SK-N-SH (cell line): ENCODE measurements around the gene C14orf132. TPM values are rescaled to one million over a fixed set of nuclear protein-coding genes. Genes with fewer than 3 reads are reported as not detected.

Experiments used
- CTCF ChIA-PET: fragments of 300-600, 350-600 bp; formaldehyde crosslinking; extraction: SDS; loops from one replicate; lab custom pipeline; 2021; lab: Yijun Ruan, JAX
- POLR2A ChIA-PET: fragments of 350-600 bp; sonication (Branson Sonifier 250); formaldehyde crosslinking; extraction: SDS; loops from one replicate; lab custom pipeline; 2020; ENCODE audit warnings: antibody characterized with exemption, inconsistent platforms; lab: Yijun Ruan, JAX
- DNase-seq: peaks from one replicate; pipeline ENCODE4 v3.0.0; 2012
- H2AFZ ChIP-seq: fragments of 200-600 bp; sonication (generic); 2 replicates; pipeline ENCODE4 v1.8.1; 2016; ENCODE audit warnings: antibody characterized with exemption, mild to moderate bottlenecking, low read depth
- H3F3A ChIP-seq: fragments of 200-600 bp; sonication (generic); replicated peaks from 2 replicates; pipeline ENCODE3; 2016; ENCODE audit warnings: antibody characterized with exemption, mild to moderate bottlenecking; ENCODE audit not compliant: insufficient read depth
- H3K27ac ChIP-seq, 2 experiments: fragments of 200-500 bp in 1 of 2; fragments of 200-600 bp in 1 of 2; sonication (Bioruptor generic) in 1 of 2; sonication (generic), shearing (Covaris generic) in 1 of 2; 2 replicates each; pipeline versions ENCODE4 v1.5.1 to v1.6.1; 2014 to 2016; ENCODE audit warnings: low read depth in 2 of 2, inconsistent platforms in 1 of 2, low read length in 1 of 2, mild to moderate bottlenecking in 1 of 2, mixed read lengths in 1 of 2
- H3K27me3 ChIP-seq: fragments of 200-600 bp; sonication (generic), shearing (Covaris generic); 2 replicates; pipeline ENCODE4 v1.6.1; 2016; ENCODE audit warnings: mixed run types; ENCODE audit not compliant: insufficient read depth
- H3K36me3 ChIP-seq, 2 experiments: fragments of 200-500 bp in 1 of 2; fragments of 200-600 bp in 1 of 2; sonication (Bioruptor generic) in 1 of 2; sonication (generic) in 1 of 2; replicated peaks in 1 of 2; 2 replicates each; pipeline versions ENCODE3 to v1.5.1; 2014 to 2016; ENCODE audit warnings: low read length in 1 of 2, mild to moderate bottlenecking in 1 of 2; ENCODE audit not compliant: insufficient read depth in 2 of 2, control insufficient read depth in 1 of 2
- H3K4me1 ChIP-seq, 2 experiments: fragments of 200-500 bp in 1 of 2; fragments of 200-600 bp in 1 of 2; sonication (Bioruptor generic) in 1 of 2; sonication (generic), shearing (Covaris generic) in 1 of 2; 2 replicates each; pipeline versions ENCODE4 v1.5.1 to v1.6.1; 2014 to 2016; ENCODE audit warnings: low read depth in 1 of 2, low read length in 1 of 2, mixed run types in 1 of 2; ENCODE audit not compliant: insufficient read depth in 2 of 2, control insufficient read depth in 1 of 2
- H3K4me2 ChIP-seq: fragments of 200-600 bp; sonication (generic), shearing (Covaris generic); 2 replicates; pipeline ENCODE4 v1.6.1; 2017; ENCODE audit warnings: mixed run types
- H3K4me3 ChIP-seq, 2 experiments: fragments of 200-500 bp in 1 of 2; fragments of 200-600 bp in 1 of 2; sonication (Bioruptor generic) in 1 of 2; sonication (generic), shearing (Covaris generic) in 1 of 2; 2 replicates each; pipeline versions ENCODE4 v1.5.1 to v1.8.1; 2014 to 2016; ENCODE audit warnings: low read depth in 2 of 2, inconsistent platforms in 1 of 2, low read length in 1 of 2, mild to moderate bottlenecking in 1 of 2, mixed read lengths in 1 of 2, moderate library complexity in 1 of 2
- H3K79me2 ChIP-seq: fragments of 200-600 bp; sonication (generic); 2 replicates; pipeline ENCODE4 v1.8.1; 2017; ENCODE audit warnings: mild to moderate bottlenecking; ENCODE audit not compliant: insufficient read depth
- H3K9ac ChIP-seq: fragments of 200-600 bp; sonication (generic); 2 replicates; pipeline ENCODE4 v1.6.1; 2017; ENCODE audit warnings: mixed run types
- H3K9me2 ChIP-seq: fragments of 200-600 bp; sonication (generic); 2 replicates; pipeline ENCODE4 v1.6.1; 2017; ENCODE audit warnings: mixed run types
- H3K9me3 ChIP-seq: fragments of 200-600 bp; sonication (generic); 2 replicates; pipeline ENCODE4 v1.6.1; 2017; ENCODE audit warnings: mixed run types, mild to moderate bottlenecking, moderate library complexity
- H4K20me1 ChIP-seq: fragments of 200-600 bp; sonication (generic); 2 replicates; pipeline ENCODE4 v1.6.1; 2017; ENCODE audit warnings: mild to moderate bottlenecking, mixed run types; ENCODE audit not compliant: insufficient read depth
- CHD2 ChIP-seq: fragments of 150-350 bp; IDR thresholded peaks from 2 replicates; pipeline ENCODE4 v1.6.1; 2018; ENCODE audit warnings: low read length; ENCODE audit not compliant: partially characterized antibody
- ELF1 ChIP-seq: IDR thresholded peaks from 2 replicates; pipeline ENCODE4 v1.4.0; 2012
- EP300 ChIP-seq, 2 experiments: IDR thresholded peaks; 2 replicates each; pipeline versions ENCODE4 v1.4.0 to v1.6.1; 2012; ENCODE audit warnings: borderline replicate concordance in 1 of 2, low read depth in 1 of 2, low read length in 1 of 2
- EZH2phosphoT487 ChIP-seq: fragments of 200-600 bp; sonication (generic); IDR thresholded peaks from 2 replicates; pipeline ENCODE4 v1.6.1; 2017; ENCODE audit warnings: low read depth, mixed run types, mild to moderate bottlenecking, antibody characterized with exemption, moderate library complexity, borderline replicate concordance
- FOXJ3 ChIP-seq: sonication (generic); formaldehyde crosslinking; IDR thresholded peaks from 2 replicates; pipeline ENCODE4 v1.5.1; 2020; ENCODE audit warnings: mild to moderate bottlenecking, missing genetic modification reagents
- JUND ChIP-seq: IDR thresholded peaks from 2 replicates; pipeline ENCODE4 v1.4.0; 2012
- NFIC ChIP-seq: IDR thresholded peaks from 2 replicates; pipeline ENCODE4 v1.4.0; 2012; ENCODE audit warnings: borderline replicate concordance
- RAD21 ChIP-seq: IDR thresholded peaks from 2 replicates; pipeline ENCODE4 v1.6.1; 2012; ENCODE audit warnings: mild to moderate bottlenecking, low read length
- RCOR1 ChIP-seq: fragments of 150-350 bp; IDR thresholded peaks from 2 replicates; pipeline ENCODE4 v1.6.1; 2017; ENCODE audit warnings: antibody characterized with exemption, low read length
- RXRA ChIP-seq: IDR thresholded peaks from 2 replicates; pipeline ENCODE4 v1.4.0; 2012; ENCODE audit warnings: low read depth, mild to moderate bottlenecking, borderline replicate concordance
- SMC3 ChIP-seq: IDR thresholded peaks from 2 replicates; pipeline ENCODE4 v1.6.1; 2012; ENCODE audit warnings: low read depth, low read length, improper control_type of control experiment
- TEAD4 ChIP-seq: IDR thresholded peaks from 2 replicates; pipeline ENCODE4 v1.4.0; 2012; ENCODE audit warnings: mild to moderate bottlenecking, borderline replicate concordance; ENCODE audit not compliant: insufficient read depth
- WGBS: methylation state at CpG from one replicate; pipeline ENCODE4 v1.1.6; 2017; ENCODE audit warnings: low lambda C conversion rate; 5-methylcytosine and 5-hydroxymethylcytosine counted together
- polyA plus RNA-seq, 3 experiments: library from polyadenylated mRNA; depleted of rRNA; stranded (reverse); fragments of >200 nt; gene quantifications; 2 replicates each; pipeline ENCODE4 v1.2.3, GENCODE V29; 2012
- TF ChIP-seq, protein P1 (sequence below): IDR thresholded peaks from 2 replicates; pipeline ENCODE4; 2012
- TF ChIP-seq, protein P2 (sequence below): fragments of 150-350 bp; IDR thresholded peaks from 2 replicates; pipeline ENCODE4 v1.6.1; 2017; ENCODE audit warnings: antibody characterized with exemption, low read length, low read depth, borderline replicate concordance
- TF ChIP-seq, protein P3 (sequence below): IDR thresholded peaks from 2 replicates; pipeline ENCODE4 v1.4.0; 2012; ENCODE audit warnings: low read depth, borderline replicate concordance
- TF ChIP-seq, protein P4 (sequence below): IDR thresholded peaks from 2 replicates; pipeline ENCODE4 v1.4.0; 2012; ENCODE audit warnings: low read depth
- TF ChIP-seq, protein P5 (sequence below): IDR thresholded peaks from 2 replicates; pipeline ENCODE4 v1.4.0; 2012; ENCODE audit warnings: low read depth, borderline replicate concordance

Gene C14orf132
- polyA plus RNA-seq, 1 of the 3 experiments (the other 2 are of a cell fraction) = 5.5 TPM

DNA sequence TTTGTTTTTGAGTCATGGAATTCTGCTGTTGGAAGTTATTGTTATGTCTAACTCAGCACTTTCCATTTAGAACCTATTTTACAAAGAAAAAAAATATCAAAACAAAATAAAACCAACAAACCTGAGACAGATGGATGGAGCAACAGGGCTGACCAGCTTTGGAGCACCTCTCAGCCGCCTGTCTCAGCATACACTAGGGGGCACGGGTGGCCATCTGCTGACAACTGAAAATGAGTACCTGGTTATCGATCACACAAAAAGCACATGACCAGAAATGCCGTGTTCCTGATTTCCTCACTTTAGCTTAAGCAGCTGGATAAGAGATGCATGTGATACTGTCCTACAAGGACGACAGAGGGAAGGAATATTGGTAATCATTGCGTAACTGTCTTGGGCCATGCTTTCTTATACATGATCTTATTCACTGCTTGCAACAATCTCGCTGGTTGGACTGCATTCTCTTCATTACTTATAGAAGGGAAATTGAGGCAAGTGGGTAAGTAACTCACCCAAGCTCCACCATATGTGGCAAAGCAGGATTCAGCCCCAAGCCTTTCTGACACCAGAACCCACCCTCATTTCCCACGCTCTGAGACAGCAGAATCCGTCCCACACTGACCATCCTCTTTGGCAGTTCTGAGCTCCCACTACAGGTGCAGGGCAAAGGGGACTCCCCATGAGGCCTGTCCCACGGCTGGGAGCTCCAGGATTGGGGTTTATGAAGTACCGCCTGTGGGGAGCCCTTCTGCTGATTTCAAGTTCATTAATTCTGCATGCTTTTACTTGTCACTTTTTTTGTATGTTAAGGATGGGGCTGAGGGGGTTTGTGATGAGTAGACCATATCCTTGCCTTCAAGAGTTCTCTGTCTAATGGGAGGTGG lies 43.5 kb downstream of the C14orf132 start:
- WGBS = 95% methylated on average over 11 of the region's 11 CpGs
- no peak overlapping the region for H2AFZ ChIP-seq
- H3K4me1 ChIP-seq = peaks cover 7 to 45% of the 10 kb centered on the region in 2 experiments; a peak in 3 of 4 replicates
- H3K27me3 ChIP-seq = no peaks in the 10 kb centered on the region
- no peak for DNase-seq
- TF ChIP-seq RXRA (no peak), RAD21 (no peak), EZH2phosphoT487 (no peak), EP300 (IDR thresholded peaks at IDR 0.05; ENCODE audit: borderline replicate concordance in 1 of 2, low read depth in 1 of 2, low read length in 1 of 2) (no peak), RCOR1 (no peak), SMC3 (no peak), NFIC (no peak), ELF1 (no peak), TEAD4 (no peak), FOXJ3 (CRISPR knock-in tag) (no peak), JUND (no peak), CHD2 (no peak)
- TF ChIP-seq, protein P1, sequence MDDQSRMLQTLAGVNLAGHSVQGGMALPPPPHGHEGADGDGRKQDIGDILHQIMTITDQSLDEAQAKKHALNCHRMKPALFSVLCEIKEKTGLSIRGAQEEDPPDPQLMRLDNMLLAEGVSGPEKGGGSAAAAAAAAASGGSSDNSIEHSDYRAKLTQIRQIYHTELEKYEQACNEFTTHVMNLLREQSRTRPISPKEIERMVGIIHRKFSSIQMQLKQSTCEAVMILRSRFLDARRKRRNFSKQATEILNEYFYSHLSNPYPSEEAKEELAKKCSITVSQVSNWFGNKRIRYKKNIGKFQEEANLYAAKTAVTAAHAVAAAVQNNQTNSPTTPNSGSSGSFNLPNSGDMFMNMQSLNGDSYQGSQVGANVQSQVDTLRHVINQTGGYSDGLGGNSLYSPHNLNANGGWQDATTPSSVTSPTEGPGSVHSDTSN = no peak
- TF ChIP-seq, protein P2, sequence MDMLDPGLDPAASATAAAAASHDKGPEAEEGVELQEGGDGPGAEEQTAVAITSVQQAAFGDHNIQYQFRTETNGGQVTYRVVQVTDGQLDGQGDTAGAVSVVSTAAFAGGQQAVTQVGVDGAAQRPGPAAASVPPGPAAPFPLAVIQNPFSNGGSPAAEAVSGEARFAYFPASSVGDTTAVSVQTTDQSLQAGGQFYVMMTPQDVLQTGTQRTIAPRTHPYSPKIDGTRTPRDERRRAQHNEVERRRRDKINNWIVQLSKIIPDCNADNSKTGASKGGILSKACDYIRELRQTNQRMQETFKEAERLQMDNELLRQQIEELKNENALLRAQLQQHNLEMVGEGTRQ = no peak
- TF ChIP-seq, protein P3, sequence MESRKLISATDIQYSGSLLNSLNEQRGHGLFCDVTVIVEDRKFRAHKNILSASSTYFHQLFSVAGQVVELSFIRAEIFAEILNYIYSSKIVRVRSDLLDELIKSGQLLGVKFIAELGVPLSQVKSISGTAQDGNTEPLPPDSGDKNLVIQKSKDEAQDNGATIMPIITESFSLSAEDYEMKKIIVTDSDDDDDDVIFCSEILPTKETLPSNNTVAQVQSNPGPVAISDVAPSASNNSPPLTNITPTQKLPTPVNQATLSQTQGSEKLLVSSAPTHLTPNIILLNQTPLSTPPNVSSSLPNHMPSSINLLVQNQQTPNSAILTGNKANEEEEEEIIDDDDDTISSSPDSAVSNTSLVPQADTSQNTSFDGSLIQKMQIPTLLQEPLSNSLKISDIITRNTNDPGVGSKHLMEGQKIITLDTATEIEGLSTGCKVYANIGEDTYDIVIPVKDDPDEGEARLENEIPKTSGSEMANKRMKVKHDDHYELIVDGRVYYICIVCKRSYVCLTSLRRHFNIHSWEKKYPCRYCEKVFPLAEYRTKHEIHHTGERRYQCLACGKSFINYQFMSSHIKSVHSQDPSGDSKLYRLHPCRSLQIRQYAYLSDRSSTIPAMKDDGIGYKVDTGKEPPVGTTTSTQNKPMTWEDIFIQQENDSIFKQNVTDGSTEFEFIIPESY = no peak
- TF ChIP-seq, protein P4, sequence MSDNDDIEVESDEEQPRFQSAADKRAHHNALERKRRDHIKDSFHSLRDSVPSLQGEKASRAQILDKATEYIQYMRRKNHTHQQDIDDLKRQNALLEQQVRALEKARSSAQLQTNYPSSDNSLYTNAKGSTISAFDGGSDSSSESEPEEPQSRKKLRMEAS = no peak
- TF ChIP-seq, protein P5, sequence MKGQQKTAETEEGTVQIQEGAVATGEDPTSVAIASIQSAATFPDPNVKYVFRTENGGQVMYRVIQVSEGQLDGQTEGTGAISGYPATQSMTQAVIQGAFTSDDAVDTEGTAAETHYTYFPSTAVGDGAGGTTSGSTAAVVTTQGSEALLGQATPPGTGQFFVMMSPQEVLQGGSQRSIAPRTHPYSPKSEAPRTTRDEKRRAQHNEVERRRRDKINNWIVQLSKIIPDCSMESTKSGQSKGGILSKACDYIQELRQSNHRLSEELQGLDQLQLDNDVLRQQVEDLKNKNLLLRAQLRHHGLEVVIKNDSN = no peak
- POLR2A ChIA-PET = no interaction called here
- peaks cover 0 to 7% of the 10 kb centered on the region in 2 experiments for H3K36me3 ChIP-seq
- H3K4me3 ChIP-seq = no peak overlapping the region
- no peaks in the 10 kb centered on the region; the same call in none of the 2 replicates for H3K79me2 ChIP-seq
- H3K9ac ChIP-seq = no peak overlapping the region
- no peak overlapping the region for H3K4me2 ChIP-seq
- no peak overlapping the region for H3K27ac ChIP-seq
- H4K20me1 ChIP-seq = 0 out of 2 replicates have a peak, but pooled peaks cover 2% of the 10 kb centered on the region
- H3K9me2 ChIP-seq = no peaks in the 10 kb centered on the region
- CTCF ChIA-PET = interaction anchor here (0.6 to 2.2 kb wide), 8 partner anchors 11 to 192 kb away, joined by 3 to 6 read pairs (median 4); no protein-coding TSS in a partner anchor
- no peaks in the 10 kb centered on the region for H3K9me3 ChIP-seq
- H3F3A ChIP-seq = no peaks in the 10 kb centered on the region
